NCI-H2171 (cell line): Measurements from ENCODE around the gene NBEA.

Experiments used
- DNase-seq: peaks from one replicate; lab custom pipeline; 2025; lab: John Stamatoyannopoulos, UW

NBEA gene

GRCh38 chr13:35514061-35514477 lies 572.0 kb downstream of the NBEA start:
- no peak for DNase-seq

- DNase-seq, result no peak
Observed at GRCh38 chr13:35514801-35515502, 572.9 kb downstream of the NBEA start.

GRCh38 chr13:35518337-35518946 lies 576.4 kb downstream of the NBEA start:
- no peak for DNase-seq

- no peak for DNase-seq
Observed at GRCh38 chr13:35524171-35524570, 582.1 kb downstream of the NBEA start.

- no peak for DNase-seq
Observed at GRCh38 chr13:35526577-35526976, 584.5 kb downstream of the NBEA start.

GRCh38 chr13:35527451-35527850 lies 585.4 kb downstream of the NBEA start:
- no peak for DNase-seq

- no peak for DNase-seq
Observed at GRCh38 chr13:35530147-35530546, 588.1 kb downstream of the NBEA start.

- DNase-seq, result no peak
Observed at GRCh38 chr13:35530581-35530980, 588.5 kb downstream of the NBEA start.

GRCh38 chr13:35531526-35531925 lies 589.5 kb downstream of the NBEA start:
- no peak for DNase-seq

- DNase-seq, result no peak
Observed at GRCh38 chr13:35534343-35534742, 592.3 kb downstream of the NBEA start.

GRCh38 chr13:35548790-35549189 lies 606.7 kb downstream of the NBEA start:
- no peak for DNase-seq

GRCh38 chr13:35549481-35549880 lies 607.4 kb downstream of the NBEA start:
- no peak for DNase-seq

- DNase-seq, result no peak
Observed at GRCh38 chr13:35552172-35552844, 610.2 kb downstream of the NBEA start.

- no peak for DNase-seq
Observed at GRCh38 chr13:35554972-35555623, 613.0 kb downstream of the NBEA start.

GRCh38 chr13:35557475-35557874 lies 615.4 kb downstream of the NBEA start:
- no peak for DNase-seq

- no peak for DNase-seq
Observed at GRCh38 chr13:35561540-35561939, 619.5 kb downstream of the NBEA start.

GRCh38 chr13:35565273-35565672 lies 623.2 kb downstream of the NBEA start:
- no peak for DNase-seq

- DNase-seq, result no peak
Observed at GRCh38 chr13:35566340-35566739, 624.3 kb downstream of the NBEA start.

- DNase-seq, result no peak
Observed at GRCh38 chr13:35567406-35567980, 625.4 kb downstream of the NBEA start.

- no peak for DNase-seq
Observed at GRCh38 chr13:35573639-35574038, 631.6 kb downstream of the NBEA start.

GRCh38 chr13:35592457-35592856 lies 650.4 kb downstream of the NBEA start:
- DNase-seq, result no peak

GRCh38 chr13:35593651-35594050 lies 651.6 kb downstream of the NBEA start:
- no peak for DNase-seq
